Esophagus muscularis mucosa (tissue), 4 donors: Measurements from ENCODE around the gene SLC37A1. TPM values are rescaled to one million over a fixed set of nuclear protein-coding genes. Genes with fewer than 3 reads are reported as not detected.

Experiments used
- DNase-seq: peaks from one replicate; pipeline ENCODE4 v3.0.0-alpha.2; 2017; ENCODE audit errors: extremely low spot score
- H3K27ac ChIP-seq, 4 donors: fragments of 200-600 bp; sonication (generic); replicated peaks in 1 of 4; 1 replicate in 3 of 4; 2 replicates in 1 of 4; pipeline ENCODE4 v1.5.1; 2016 to 2019; ENCODE audit warnings: mild to moderate bottlenecking in 1 of 4
- H3K27me3 ChIP-seq, 4 donors: fragments of 200-600 bp; sonication (generic); one replicate each; pipeline versions ENCODE4 v1.5.1 to v1.6.0; 2016 to 2019
- H3K36me3 ChIP-seq, 4 donors: fragments of 200-600 bp; sonication (generic); one replicate each; pipeline ENCODE4 v1.5.1; 2016 to 2019
- H3K4me1 ChIP-seq, 4 donors: fragments of 200-600 bp; sonication (generic); one replicate each; pipeline ENCODE4 v1.5.1; 2016 to 2019
- H3K4me3 ChIP-seq, 4 donors: fragments of 200-600 bp; sonication (generic); 1 replicate in 2 of 4; 2 replicates in 2 of 4; pipeline ENCODE4 v1.5.1; 2016 to 2019; ENCODE audit warnings: mild to moderate bottlenecking in 4 of 4, moderate library complexity in 1 of 4
- H3K9me3 ChIP-seq, 4 donors: fragments of 200-600 bp; sonication (generic); 1 replicate in 3 of 4; 2 replicates in 1 of 4; pipeline ENCODE4 v1.5.1; 2016 to 2019
- EP300 ChIP-seq: sonication (generic); formaldehyde crosslinking; IDR thresholded peaks from one replicate; pipeline ENCODE4 v1.6.1; 2017; ENCODE audit warnings: antibody characterized with exemption
- POLR2A ChIP-seq: fragments of 450-650 bp; IDR thresholded peaks from one replicate; pipeline ENCODE4 v1.6.1; 2017; ENCODE audit warnings: antibody characterized with exemption, moderate library complexity, mild to moderate bottlenecking, low read depth
- POLR2AphosphoS5 ChIP-seq, 2 donors: sonication (generic); formaldehyde crosslinking; IDR thresholded peaks; one replicate each; pipeline ENCODE4 v1.6.1; 2017; ENCODE audit warnings: antibody characterized with exemption in 2 of 2
- WGBS: methylation state at CpG from one replicate; pipeline ENCODE4 v1.1.5; 2018; 5-methylcytosine and 5-hydroxymethylcytosine counted together
- intact Hi-C: fragments of 100-400 bp; cut with DNase I; formaldehyde crosslinking; loops from one replicate; pipeline ENCODE4 v1.15.1; 2023
- total RNA-seq, 4 donors: library from RNA; depleted of rRNA; stranded (reverse); fragments of >200 nt; gene quantifications; one replicate each; pipeline versions ENCODE4 v1.1.0 to v1.2.1, GENCODE V29; 2016
- TF ChIP-seq, protein P1 (sequence below), 3 experiments: fragments of 200-600 bp in 2 of 3; fragments of 450-650 bp in 1 of 3; sonication (generic) in 2 of 3; IDR thresholded peaks; one replicate each; pipeline ENCODE4 v1.5.1; 2017 to 2019; ENCODE audit warnings: antibody characterized with exemption in 3 of 3, mild to moderate bottlenecking in 2 of 3, moderate library complexity in 1 of 3

The SLC37A1 gene
- total RNA-seq, 4 donors from 2014 or later, result 5.4 to 11.1 (median 7.1) TPM

DNA sequence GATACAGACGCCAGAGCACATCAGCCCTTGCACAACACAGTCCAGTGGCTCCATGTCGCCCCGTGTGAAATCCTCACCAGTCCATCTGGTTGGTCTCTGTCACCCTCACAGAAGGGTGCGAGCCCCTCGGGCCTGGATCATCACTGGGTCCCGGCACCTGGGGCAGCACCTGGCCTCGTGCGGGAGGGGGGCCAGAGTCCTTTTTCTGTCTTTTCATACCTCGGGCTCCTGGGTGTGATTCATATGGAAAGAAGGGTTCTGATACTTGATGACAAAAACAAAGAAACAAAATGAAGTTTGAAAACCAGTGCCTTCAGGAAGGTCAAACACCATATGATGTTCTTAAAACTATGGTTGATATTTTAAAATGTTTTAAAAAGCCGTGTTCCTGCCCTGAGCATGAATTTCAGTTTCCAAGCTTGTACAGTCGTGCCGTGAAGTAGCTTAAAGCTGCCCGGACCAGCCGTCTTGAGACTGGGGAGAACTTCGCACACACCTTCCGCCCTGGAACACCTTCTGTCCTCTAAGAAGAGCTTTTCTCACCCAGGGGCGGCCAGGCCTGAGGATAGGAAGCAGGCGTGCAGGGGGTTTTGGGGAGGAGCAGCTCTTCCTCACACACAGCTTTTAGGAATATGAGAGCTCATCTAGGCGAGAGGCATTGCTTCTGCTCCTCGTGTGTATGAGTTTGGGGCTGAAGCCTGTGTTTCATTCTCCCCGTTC lies 35.2 kb downstream of the SLC37A1 start:
- TF ChIP-seq POLR2A (no peak), POLR2AphosphoS5 (IDR thresholded peaks at IDR 0.05) (no peak), EP300 (no peak)
- TF ChIP-seq, protein P1, sequence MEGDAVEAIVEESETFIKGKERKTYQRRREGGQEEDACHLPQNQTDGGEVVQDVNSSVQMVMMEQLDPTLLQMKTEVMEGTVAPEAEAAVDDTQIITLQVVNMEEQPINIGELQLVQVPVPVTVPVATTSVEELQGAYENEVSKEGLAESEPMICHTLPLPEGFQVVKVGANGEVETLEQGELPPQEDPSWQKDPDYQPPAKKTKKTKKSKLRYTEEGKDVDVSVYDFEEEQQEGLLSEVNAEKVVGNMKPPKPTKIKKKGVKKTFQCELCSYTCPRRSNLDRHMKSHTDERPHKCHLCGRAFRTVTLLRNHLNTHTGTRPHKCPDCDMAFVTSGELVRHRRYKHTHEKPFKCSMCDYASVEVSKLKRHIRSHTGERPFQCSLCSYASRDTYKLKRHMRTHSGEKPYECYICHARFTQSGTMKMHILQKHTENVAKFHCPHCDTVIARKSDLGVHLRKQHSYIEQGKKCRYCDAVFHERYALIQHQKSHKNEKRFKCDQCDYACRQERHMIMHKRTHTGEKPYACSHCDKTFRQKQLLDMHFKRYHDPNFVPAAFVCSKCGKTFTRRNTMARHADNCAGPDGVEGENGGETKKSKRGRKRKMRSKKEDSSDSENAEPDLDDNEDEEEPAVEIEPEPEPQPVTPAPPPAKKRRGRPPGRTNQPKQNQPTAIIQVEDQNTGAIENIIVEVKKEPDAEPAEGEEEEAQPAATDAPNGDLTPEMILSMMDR (IDR thresholded peaks at IDR 0.05), result no peak
- no peaks in the 10 kb centered on the region for H3K27me3 ChIP-seq
- H3K4me1 ChIP-seq, result no peaks in the 10 kb centered on the region
- no peak overlapping the region for H3K4me3 ChIP-seq
- no peak overlapping the region for H3K27ac ChIP-seq
- intact Hi-C loops, result no loop called here
- WGBS, result 88% methylated on average over 21 of the region's 21 CpGs
- H3K36me3 ChIP-seq, result peaks cover 9 to 57% (median 48%) of the 10 kb centered on the region in 4 donors
- H3K9me3 ChIP-seq, result no peaks in the 10 kb centered on the region
- no peak for DNase-seq

DNA sequence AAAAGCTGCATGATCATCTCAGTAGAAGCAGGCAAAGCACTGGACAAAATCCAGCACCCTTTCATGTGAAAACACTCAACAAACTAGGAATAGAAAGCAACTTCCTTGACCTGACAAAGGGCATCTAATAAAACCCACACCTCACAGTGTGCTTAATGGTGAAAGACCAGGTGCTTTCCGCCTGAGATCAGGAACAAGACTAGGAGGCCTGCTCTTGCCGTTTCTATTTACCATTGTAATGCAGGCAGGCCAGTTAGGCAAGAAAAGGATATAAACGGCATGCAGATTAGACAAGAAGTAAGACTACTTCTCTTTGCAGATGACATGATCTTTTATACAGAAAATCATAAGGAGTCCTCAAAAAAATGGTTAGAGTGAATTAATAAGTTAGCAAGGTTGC lies 37.2 kb downstream of the SLC37A1 start:
- Histone ChIP-seq H3K4me1 (no peaks in the 10 kb centered on the region), H3K27ac (no peak overlapping the region), H3K9me3 (no peaks in the 10 kb centered on the region), H3K4me3 (no peak overlapping the region), H3K36me3 (peaks cover 12 to 56% (median 46%) of the 10 kb centered on the region in 4 donors), H3K27me3 (no peaks in the 10 kb centered on the region)
- TF ChIP-seq POLR2A (no peak), POLR2AphosphoS5 (IDR thresholded peaks at IDR 0.05) (no peak), EP300 (no peak)
- TF ChIP-seq, protein P1 (IDR thresholded peaks at IDR 0.05), result no peak
- WGBS, result 82% methylated on average over 3 of the region's 3 CpGs
- no peak for DNase-seq
- intact Hi-C loops, result no loop called here

DNA sequence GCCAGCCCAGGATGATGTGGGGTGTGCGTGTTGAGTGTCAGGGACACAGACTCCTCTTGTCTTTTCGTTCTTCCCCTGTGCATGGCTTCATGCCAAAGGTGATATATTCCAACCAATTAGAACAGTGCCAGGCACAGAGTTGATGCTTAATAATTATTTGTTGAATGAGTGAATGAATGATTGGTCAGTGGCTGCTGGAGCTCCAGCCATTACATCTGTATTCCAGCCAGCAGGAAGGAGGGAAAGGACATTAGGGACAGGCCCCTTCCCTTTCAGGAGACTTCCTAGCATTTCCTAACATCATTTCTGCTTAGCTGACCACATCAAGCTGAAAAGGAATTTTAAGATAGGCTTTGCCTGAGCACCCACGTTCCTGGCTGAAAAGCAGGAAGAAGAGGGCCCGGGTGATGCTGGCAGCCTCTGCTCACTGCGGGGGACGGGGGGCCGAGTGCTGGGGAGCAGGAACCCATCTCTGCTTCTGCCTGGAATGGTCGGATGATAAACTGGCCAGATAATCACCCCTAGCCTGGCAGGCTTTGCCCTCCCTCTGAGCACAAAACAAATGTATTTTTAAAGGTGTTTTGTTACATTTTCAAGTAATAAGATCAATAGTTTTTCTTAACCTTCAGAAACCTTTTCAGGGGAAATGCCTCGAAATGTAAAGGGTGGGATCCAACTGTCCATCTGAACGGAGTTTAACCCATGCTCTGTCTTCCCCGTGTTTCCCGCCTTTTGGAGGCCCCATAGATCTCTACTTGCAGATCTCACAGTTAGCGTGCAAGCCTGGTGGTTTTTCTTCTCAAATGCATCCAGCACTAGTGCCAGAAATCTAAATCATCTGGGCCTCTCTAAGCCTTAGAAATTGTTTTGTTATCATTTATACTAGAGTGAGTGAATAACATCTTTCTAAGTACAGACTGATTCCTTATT lies 39.0 kb downstream of the SLC37A1 start:
- H3K27me3 ChIP-seq, result no peaks in the 10 kb centered on the region
- H3K9me3 ChIP-seq, result no peaks in the 10 kb centered on the region
- no peak overlapping the region for H3K4me3 ChIP-seq
- DNase-seq, result no peak
- no peak for TF ChIP-seq EP300
- no peak for TF ChIP-seq POLR2AphosphoS5 (IDR thresholded peaks at IDR 0.05)
- no peak for TF ChIP-seq POLR2A
- intact Hi-C loops, result no loop called here
- 83% methylated on average over 13 of the region's 13 CpGs for WGBS
- peaks cover 8 to 56% (median 44%) of the 10 kb centered on the region in 4 donors for H3K36me3 ChIP-seq
- no peaks in the 10 kb centered on the region for H3K4me1 ChIP-seq
- H3K27ac ChIP-seq, result no peak overlapping the region

DNA sequence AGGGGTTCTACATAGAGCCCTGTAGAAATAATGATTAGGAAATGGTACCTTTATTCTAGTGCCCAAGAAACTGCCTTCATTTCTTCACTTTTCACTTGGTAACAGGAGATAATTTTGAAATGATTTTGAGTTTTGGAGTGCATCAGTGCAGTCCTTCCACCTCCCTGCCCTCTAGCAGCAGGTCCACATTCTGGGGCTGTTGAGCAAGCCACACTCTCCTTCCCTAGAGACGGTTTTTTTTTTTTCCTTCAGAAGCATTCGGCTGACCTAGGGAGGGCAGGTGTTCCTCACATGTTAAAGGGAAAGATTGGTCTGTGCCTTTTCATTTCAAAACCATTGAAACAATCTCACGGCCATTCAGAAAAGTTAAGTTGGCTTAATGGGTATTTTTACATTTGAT lies 39.8 kb downstream of the SLC37A1 start:
- H3K36me3 ChIP-seq, result peaks cover 8 to 56% (median 39%) of the 10 kb centered on the region in 4 donors
- H3K4me3 ChIP-seq, result no peak overlapping the region

DNA sequence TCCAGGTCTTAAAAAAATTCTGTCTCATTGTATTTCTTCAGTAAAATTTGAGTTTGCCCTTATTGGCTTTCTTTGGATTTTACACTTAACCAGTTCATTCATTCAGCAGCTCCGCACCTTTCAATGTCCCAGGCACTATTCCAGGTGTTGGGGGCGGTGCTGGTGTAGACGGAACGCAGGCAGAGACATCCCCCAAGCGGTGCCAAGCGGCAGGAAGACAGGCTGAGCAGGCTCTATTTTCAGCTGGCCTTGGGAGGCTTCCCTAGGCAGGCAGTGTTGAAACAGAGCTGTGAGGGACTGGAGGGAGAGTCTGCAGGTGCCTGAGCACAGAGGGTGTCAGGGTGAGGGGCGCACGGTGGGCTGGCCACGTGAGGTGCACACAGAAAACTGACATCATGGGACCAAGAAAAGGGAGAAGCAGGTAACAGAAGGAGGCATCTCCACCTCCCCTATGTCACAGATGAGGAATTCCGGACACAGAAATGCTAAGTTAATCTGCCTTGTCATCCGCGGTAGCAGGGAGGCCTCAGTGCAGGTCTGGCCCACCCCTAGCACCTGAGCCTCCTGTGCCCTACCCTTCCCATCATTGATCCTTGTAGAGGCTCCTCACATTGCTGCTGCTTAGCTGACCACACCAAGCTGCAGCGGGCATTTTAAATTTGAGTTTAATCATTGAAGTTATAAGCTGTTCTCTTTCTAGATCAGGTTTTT lies 40.8 kb downstream of the SLC37A1 start:
- Histone ChIP-seq H3K4me1 (no peaks in the 10 kb centered on the region), H3K36me3 (peaks cover 8 to 56% (median 42%) of the 10 kb centered on the region in 4 donors), H3K9me3 (no peaks in the 10 kb centered on the region), H3K4me3 (no peak overlapping the region), H3K27me3 (no peaks in the 10 kb centered on the region), H3K27ac (no peak overlapping the region)
- intact Hi-C loops, result no loop called here
- WGBS, result 96% methylated on average over 11 of the region's 13 CpGs
- DNase-seq, result no peak
- TF ChIP-seq EP300 (no peak), POLR2AphosphoS5 (IDR thresholded peaks at IDR 0.05) (no peak), POLR2A (no peak)
- TF ChIP-seq, protein P1 (IDR thresholded peaks at IDR 0.05), result no peak

More for the DNA sequence above, 39.8 kb downstream of the SLC37A1 start:
- no peak for TF ChIP-seq POLR2AphosphoS5 (IDR thresholded peaks at IDR 0.05)
- Histone ChIP-seq H3K27me3 (no peaks in the 10 kb centered on the region), H3K9me3 (no peaks in the 10 kb centered on the region), H3K27ac (no peak overlapping the region), H3K4me1 (no peaks in the 10 kb centered on the region)
- intact Hi-C loops, result no loop called here
- 83% methylated on average over 3 of the region's 3 CpGs for WGBS
- DNase-seq, result no peak
